C1 segment of cervical spinal cord (tissue), 14 donors: Measurements from ENCODE around the gene CAB39L.

ENCODE experiments used
- DNase-seq, 14 donors: peaks; one replicate each; lab custom pipeline; 2025; lab: John Stamatoyannopoulos, UW

The CAB39L gene

GRCh38 chr13:49400755-49401659, 42.9 kb downstream of the CAB39L start:
- peak in 7 of 14 donors; percentile 6 to 25 (median 12) for DNase-seq

GRCh38 chr13:49399801-49400472, 43.9 kb downstream of the CAB39L start:
- no peak for DNase-seq

GRCh38 chr13:49395878-49396380, 47.9 kb downstream of the CAB39L start:
- DNase-seq: no peak

- DNase-seq: no peak
These were observed 48.4 kb downstream of the CAB39L start for GRCh38 chr13:49395451-49395865.

GRCh38 chr13:49388091-49388635, 55.7 kb downstream of the CAB39L start:
- no peak for DNase-seq

GRCh38 chr13:49386664-49387063, 57.2 kb downstream of the CAB39L start:
- DNase-seq: no peak

GRCh38 chr13:49376121-49376520, 67.7 kb downstream of the CAB39L start:
- DNase-seq: no peak

- no peak for DNase-seq
These were observed 69.1 kb downstream of the CAB39L start for GRCh38 chr13:49374585-49375290.

GRCh38 chr13:49373716-49374115, 70.1 kb downstream of the CAB39L start:
- no peak for DNase-seq

GRCh38 chr13:49371943-49372613, 71.8 kb downstream of the CAB39L start:
- DNase-seq: no peak

- no peak for DNase-seq
These were observed 73.5 kb downstream of the CAB39L start for GRCh38 chr13:49370371-49370770.

GRCh38 chr13:49369866-49370265, 74.0 kb downstream of the CAB39L start:
- DNase-seq: no peak

- no peak for DNase-seq
These were observed 75.2 kb downstream of the CAB39L start for GRCh38 chr13:49368688-49369087.

GRCh38 chr13:49367640-49368422, 76.0 kb downstream of the CAB39L start:
- DNase-seq: peak in 1 of 14 donors; percentile 14

GRCh38 chr13:49366841-49367240, 77.0 kb downstream of the CAB39L start:
- DNase-seq: no peak

GRCh38 chr13:49357694-49358093, 86.2 kb downstream of the CAB39L start:
- no peak for DNase-seq

GRCh38 chr13:49356223-49356622, 87.6 kb downstream of the CAB39L start:
- DNase-seq: no peak

- DNase-seq: no peak
These were observed 89.1 kb downstream of the CAB39L start for GRCh38 chr13:49354719-49355118.

- no peak for DNase-seq
These were observed 90.0 kb downstream of the CAB39L start for GRCh38 chr13:49353908-49354307.

- DNase-seq: no peak
These were observed 92.0 kb downstream of the CAB39L start for GRCh38 chr13:49351871-49352270.
